MCF 10A (cell line): Measurements from ENCODE around the gene NPTX2. TPM values are rescaled to one million over a fixed set of nuclear protein-coding genes. Genes with fewer than 3 reads are reported as not detected.

Experiments used
- Bru-seq: library from RNA; stranded (reverse); fragments of 400-500 nt; gene quantifications from one replicate; lab custom pipeline; 2021; lab: Mats Ljungman, UMichigan
- BruChase-seq, 2 experiments: library from RNA; stranded (reverse); fragments of 400-500 nt; gene quantifications; one replicate each; lab custom pipeline; 2021; lab: Mats Ljungman, UMichigan
- BruUV-seq: library from RNA; stranded (reverse); fragments of 400-500 nt; replicated peaks from 2 replicates; lab custom pipeline; 2021; lab: Mats Ljungman, UMichigan
- CTCF ChIA-PET: fragments of 300-600 bp; sonication (Branson Sonifier 250); formaldehyde crosslinking; extraction: SDS; loops from one replicate; lab custom pipeline; 2021; ENCODE audit warnings: antibody characterized with exemption, inconsistent platforms; lab: Yijun Ruan, JAX
- POLR2A ChIA-PET: fragments of 300-600, 350-650 bp; sonication (Branson Sonifier 250); formaldehyde crosslinking; extraction: SDS; loops from one replicate; lab custom pipeline; 2020; ENCODE audit warnings: antibody characterized with exemption, inconsistent platforms; lab: Yijun Ruan, JAX
- DNase-seq: peaks from one replicate; pipeline ENCODE4 v3.0.0-alpha.2; 2018; ENCODE audit not compliant: unreplicated experiment
- H3K27ac Mint-ChIP-seq: one replicate; pipeline ENCODE4 v1.8.0; 2022; ENCODE audit warnings: mild to moderate bottlenecking, low read depth, mixed read lengths; ENCODE audit not compliant: unreplicated experiment
- H3K27me3 Mint-ChIP-seq: one replicate; pipeline ENCODE4 v1.8.0; 2022; ENCODE audit warnings: mixed read lengths; ENCODE audit not compliant: insufficient read depth, unreplicated experiment
- H3K36me3 Mint-ChIP-seq: one replicate; pipeline ENCODE4 v1.8.0; 2022; ENCODE audit warnings: mild to moderate bottlenecking, moderate library complexity, mixed read lengths; ENCODE audit not compliant: insufficient read depth, unreplicated experiment
- H3K4me1 Mint-ChIP-seq: one replicate; pipeline ENCODE4 v1.8.0; 2022; ENCODE audit warnings: mixed read lengths; ENCODE audit not compliant: insufficient read depth, unreplicated experiment
- H3K4me3 Mint-ChIP-seq: one replicate; pipeline ENCODE4 v1.8.0; 2022; ENCODE audit warnings: mild to moderate bottlenecking, moderate library complexity, mixed read lengths; ENCODE audit not compliant: unreplicated experiment
- H3K9me3 Mint-ChIP-seq: one replicate; pipeline ENCODE4 v1.8.0; 2022; ENCODE audit warnings: mixed read lengths; ENCODE audit not compliant: unreplicated experiment
- intact Hi-C: fragments of 100-400 bp; cut with micrococcal nuclease; formaldehyde crosslinking; loops from 2 replicates; pipeline ENCODE4 v1.14.1; 2022
- long read RNA-seq: library from polyadenylated mRNA; stranded (forward); transcript quantifications from one replicate; pipeline ENCODE4 v2.0.0, GENCODE V29; 2022
- total RNA-seq: library from RNA; stranded (reverse); gene quantifications from 2 replicates; pipeline ENCODE4 v1.2.3, GENCODE V29; 2022
- TF ChIP-seq, protein P1 (sequence below): fragments of 200-600 bp; IDR thresholded peaks from one replicate; pipeline ENCODE4 v1.8.0; 2022; ENCODE audit warnings: antibody characterized with exemption, mild to moderate bottlenecking; ENCODE audit not compliant: unreplicated experiment

The NPTX2 gene, protein sequence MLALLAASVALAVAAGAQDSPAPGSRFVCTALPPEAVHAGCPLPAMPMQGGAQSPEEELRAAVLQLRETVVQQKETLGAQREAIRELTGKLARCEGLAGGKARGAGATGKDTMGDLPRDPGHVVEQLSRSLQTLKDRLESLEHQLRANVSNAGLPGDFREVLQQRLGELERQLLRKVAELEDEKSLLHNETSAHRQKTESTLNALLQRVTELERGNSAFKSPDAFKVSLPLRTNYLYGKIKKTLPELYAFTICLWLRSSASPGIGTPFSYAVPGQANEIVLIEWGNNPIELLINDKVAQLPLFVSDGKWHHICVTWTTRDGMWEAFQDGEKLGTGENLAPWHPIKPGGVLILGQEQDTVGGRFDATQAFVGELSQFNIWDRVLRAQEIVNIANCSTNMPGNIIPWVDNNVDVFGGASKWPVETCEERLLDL
- total RNA-seq = not detected in 2 replicates
- not detected for Bru-seq, nascent RNA
- BruChase-seq, experiment 1, labeled RNA remaining after a 6-hour chase = not detected
- BruChase-seq, experiment 2, labeled RNA remaining after a 2-hour chase = not detected
- long read RNA-seq = 0 reads

DNA sequence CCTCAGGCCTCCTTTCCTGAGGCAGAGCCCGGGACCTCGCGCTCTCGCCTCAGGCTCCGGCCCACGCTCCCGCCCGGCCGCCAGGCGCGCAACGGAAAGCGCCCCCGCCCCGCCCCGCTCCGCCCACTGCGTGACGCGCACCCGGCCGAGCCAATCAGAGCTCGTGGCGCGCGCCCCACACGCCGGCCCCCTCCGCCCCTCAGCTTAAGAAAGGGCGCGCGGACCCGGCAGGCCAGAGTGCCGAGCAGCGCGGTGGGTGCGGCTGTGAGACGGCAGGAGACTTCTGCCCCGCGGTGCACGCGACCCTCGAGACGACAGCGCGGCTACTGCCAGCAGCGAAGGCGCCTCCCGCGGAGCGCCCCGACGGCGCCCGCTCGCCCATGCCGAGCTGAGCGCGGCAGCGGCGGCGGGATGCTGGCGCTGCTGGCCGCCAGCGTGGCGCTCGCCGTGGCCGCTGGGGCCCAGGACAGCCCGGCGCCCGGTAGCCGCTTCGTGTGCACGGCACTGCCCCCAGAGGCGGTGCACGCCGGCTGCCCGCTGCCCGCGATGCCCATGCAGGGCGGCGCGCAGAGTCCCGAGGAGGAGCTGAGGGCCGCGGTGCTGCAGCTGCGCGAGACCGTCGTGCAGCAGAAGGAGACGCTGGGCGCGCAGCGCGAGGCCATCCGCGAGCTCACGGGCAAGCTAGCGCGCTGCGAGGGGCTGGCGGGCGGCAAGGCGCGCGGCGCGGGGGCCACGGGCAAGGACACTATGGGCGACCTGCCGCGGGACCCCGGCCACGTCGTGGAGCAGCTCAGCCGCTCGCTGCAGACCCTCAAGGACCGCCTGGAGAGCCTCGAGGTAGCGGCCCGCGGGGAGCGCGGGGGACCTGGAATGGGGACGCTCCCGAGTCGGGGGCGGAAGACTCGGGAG lies at the start of gene NPTX2:
TSS of gene NPTX2 (plus strand) at position 235 of the 909 bp plus-strand sequence. CDS start at position 412, 177 bp downstream.
- ChIA-PET CTCF (no interaction called here), POLR2A (no interaction called here)
- Mint-ChIP-seq H3K4me3 (no peak within 1 kb of the TSS), H3K9me3 (no peaks in the 10 kb centered on the region), H3K36me3 (no peaks in the 10 kb centered on the region), H3K27ac (no peak within 1 kb of the TSS), H3K4me1 (no peaks in the 10 kb centered on the region), H3K27me3 (peaks cover 29% of the 10 kb centered on the region)
- intact Hi-C loops = loop anchor here (10.0 kb wide), 1 partner anchor 127 kb away; no protein-coding TSS in a partner anchor
- no peak for DNase-seq
- TF ChIP-seq, protein P1, sequence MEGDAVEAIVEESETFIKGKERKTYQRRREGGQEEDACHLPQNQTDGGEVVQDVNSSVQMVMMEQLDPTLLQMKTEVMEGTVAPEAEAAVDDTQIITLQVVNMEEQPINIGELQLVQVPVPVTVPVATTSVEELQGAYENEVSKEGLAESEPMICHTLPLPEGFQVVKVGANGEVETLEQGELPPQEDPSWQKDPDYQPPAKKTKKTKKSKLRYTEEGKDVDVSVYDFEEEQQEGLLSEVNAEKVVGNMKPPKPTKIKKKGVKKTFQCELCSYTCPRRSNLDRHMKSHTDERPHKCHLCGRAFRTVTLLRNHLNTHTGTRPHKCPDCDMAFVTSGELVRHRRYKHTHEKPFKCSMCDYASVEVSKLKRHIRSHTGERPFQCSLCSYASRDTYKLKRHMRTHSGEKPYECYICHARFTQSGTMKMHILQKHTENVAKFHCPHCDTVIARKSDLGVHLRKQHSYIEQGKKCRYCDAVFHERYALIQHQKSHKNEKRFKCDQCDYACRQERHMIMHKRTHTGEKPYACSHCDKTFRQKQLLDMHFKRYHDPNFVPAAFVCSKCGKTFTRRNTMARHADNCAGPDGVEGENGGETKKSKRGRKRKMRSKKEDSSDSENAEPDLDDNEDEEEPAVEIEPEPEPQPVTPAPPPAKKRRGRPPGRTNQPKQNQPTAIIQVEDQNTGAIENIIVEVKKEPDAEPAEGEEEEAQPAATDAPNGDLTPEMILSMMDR = no peak
- no TSS peak for BruUV-seq

DNA sequence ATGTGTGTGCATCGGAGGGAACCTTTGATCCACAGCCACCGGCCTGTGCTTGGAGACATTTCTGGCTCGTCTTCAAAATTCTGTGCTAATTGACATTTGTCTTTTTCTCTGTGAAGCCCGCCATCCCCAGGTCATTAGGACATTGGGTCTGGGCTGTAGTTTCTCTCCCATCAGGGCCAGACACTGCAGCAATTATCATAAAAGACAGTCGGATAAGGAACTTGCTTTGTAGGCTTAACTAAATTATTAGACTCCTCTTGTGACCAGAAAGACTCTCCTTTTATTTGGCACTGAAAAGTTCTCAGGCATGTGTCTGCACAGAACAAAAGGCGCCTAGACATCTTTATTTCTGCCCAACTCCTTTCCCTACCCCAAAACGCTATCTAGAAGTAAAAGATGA lies 49.1 kb upstream of the NPTX2 start:
- H3K27ac Mint-ChIP-seq = no peak overlapping the region
- ChIA-PET CTCF (interaction anchor here (0.8 kb wide), 1 partner anchor 273 kb away, joined by 3 read pairs; no protein-coding TSS in a partner anchor), POLR2A (interaction anchor here (1.6 kb wide), 1 partner anchor 24 kb away, joined by 4 read pairs; no protein-coding TSS in a partner anchor)
- no peaks in the 10 kb centered on the region for H3K36me3 Mint-ChIP-seq
- peaks cover 11% of the 10 kb centered on the region for H3K27me3 Mint-ChIP-seq
- intact Hi-C loops = no loop called here
- no peaks in the 10 kb centered on the region for H3K9me3 Mint-ChIP-seq
- TF ChIP-seq, protein P1 = no peak
- no TSS peak for BruUV-seq
- no peak for DNase-seq
- peaks cover 6% of the 10 kb centered on the region for H3K4me1 Mint-ChIP-seq
- no peak overlapping the region for H3K4me3 Mint-ChIP-seq

DNA sequence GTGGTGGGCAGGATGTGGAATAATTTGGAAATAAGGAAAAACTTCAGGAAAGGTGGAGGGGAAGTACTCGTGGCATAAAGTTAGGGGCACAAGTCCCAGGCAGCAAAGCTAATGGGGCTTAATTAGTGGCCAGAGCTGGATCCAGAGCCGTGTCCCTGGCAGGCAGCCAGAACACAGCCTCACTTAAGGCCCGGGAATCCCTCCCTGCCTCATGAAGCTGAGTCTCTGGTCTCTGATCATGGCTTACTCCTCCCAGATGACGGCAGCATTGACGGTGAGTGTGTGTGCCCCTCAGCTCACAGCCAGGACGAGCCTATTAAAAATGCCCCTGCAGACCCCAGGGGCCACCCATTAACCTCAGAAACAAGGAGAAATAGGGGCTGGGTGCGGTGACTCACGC lies 48.2 kb upstream of the NPTX2 start:
- TF ChIP-seq, protein P1 = no peak
- intact Hi-C loops = no loop called here
- ChIA-PET CTCF (interaction anchor here (0.6 kb wide), 1 partner anchor 136 kb away, joined by 5 read pairs; no protein-coding TSS in a partner anchor), POLR2A (interaction anchor here (1.6 kb wide), 1 partner anchor 23 kb away, joined by 4 read pairs; no protein-coding TSS in a partner anchor)
- Mint-ChIP-seq H3K27ac (no peak overlapping the region), H3K4me1 (peaks cover 6% of the 10 kb centered on the region), H3K4me3 (no peak overlapping the region), H3K36me3 (no peaks in the 10 kb centered on the region), H3K9me3 (no peaks in the 10 kb centered on the region), H3K27me3 (peaks cover 11% of the 10 kb centered on the region)
- no peak for DNase-seq
- no TSS peak for BruUV-seq
